ENCODE results near the gene DHX16. TPM values are rescaled to one million over a fixed set of nuclear protein-coding genes. Genes with fewer than 3 reads are reported as not detected.
A peak's percentile ranks its signal among the peaks of the same experiment; 100 is the strongest.

Gene DHX16
- total and polyA plus RNA-seq, 4 donors = 12.8 to 34.0 (median 23.7) TPM

DNA sequence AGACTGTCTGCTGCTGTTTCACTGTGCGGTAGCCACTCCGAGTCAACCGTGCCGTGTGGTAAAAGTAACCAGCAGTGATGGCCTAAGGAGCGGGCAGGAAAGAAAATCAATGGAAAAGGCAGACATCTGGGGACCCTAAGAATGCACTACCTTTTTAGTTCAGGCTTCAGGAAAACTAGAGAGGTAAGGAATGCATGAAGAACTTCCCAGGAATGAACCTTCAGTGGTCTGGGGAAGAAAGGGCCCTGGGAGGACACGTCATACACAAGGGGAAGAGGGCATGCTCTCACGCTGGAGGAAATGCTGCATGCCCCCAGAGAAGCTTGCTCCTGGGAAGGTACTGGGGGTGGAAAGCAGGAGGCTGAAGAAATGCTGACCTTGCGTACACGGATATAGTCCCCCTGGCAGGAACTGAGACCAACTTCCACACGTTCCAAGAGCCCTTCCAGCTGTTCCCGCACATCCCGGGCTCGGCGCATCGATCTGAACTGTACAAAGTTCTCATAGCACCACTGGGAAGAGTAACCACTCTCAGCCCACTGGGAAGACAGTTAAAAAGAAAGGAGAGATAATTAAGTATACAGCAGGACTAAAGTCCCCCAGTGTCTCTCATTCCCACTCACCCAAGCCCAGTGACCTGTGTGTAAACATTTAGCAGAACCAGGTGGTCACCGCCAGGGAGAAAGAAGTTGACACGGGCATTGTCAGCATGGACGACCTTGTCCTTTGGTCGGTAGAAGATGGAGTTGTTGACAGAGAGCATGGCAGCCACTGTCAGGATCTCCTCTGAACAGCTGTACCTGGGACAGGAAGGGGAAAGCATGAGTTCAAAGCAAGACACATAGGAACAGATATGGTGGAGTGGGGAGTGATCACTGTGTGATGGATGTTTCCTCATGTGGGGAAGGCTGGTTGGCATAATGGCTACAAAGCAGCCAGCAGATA lies 17.7 kb downstream of the DHX16 start:
- Histone ChIP-seq H3K27me3 (ENCODE audit: control insufficient read depth in 1 of 2, insufficient read depth in 2 of 2, low read length in 1 of 2) (no peaks in the 10 kb centered on the region), H3K9me3 (ENCODE audit: control insufficient read depth, low read length) (no peaks in the 10 kb centered on the region), H3K4me1 (ENCODE audit: control insufficient read depth in 1 of 2, insufficient read depth in 2 of 2, low read length in 2 of 2) (no peaks in the 10 kb centered on the region), H3K27ac (ENCODE audit: low read depth in 1 of 2, low read length in 2 of 2) (no peak overlapping the region), H3K36me3 (ENCODE audit: control insufficient read depth in 1 of 2, insufficient read depth in 2 of 2, low read length in 1 of 2) (peaks cover 2 to 10% of the 10 kb centered on the region in 2 donors), H3K4me3 (ENCODE audit: low read length in 2 of 2) (no peak overlapping the region)
- DNase-seq = no peak
- intact Hi-C loops (cut with DNase I) = no loop called here
- no peak for ATAC-seq (ENCODE audit: low FRiP score)
- 89 to 94% methylated on average over 19 of the region's 19 CpGs for WGBS, 2 donors

DNA sequence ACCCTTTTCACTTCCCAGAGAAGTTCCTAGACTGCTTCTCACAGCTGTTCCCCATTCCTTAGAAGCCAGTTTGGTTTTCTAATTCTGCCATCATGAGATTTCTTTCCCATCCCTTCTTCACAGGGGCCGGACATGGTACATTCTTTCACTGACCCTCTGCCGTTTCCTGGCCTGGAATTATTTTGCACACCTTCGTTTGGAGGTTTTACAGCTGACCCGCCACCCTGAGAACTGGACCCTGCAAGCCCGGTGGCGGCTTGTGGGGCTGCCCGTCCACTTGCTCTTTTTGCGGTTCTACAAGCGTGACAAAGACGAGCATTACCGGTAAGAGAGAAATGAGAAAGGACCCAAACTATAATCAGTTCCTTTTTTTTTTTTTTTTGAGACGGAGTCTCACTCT lies 21.7 kb downstream of the DHX16 start:
- peaks cover 0 to 2% of the 10 kb centered on the region in 2 donors for H3K36me3 ChIP-seq (ENCODE audit: control insufficient read depth in 1 of 2, insufficient read depth in 2 of 2, low read length in 1 of 2)
- intact Hi-C loops (cut with DNase I) = no loop called here
- no peak for ATAC-seq (ENCODE audit: low FRiP score)
- no peak overlapping the region for H3K27ac ChIP-seq (ENCODE audit: low read depth in 1 of 2, low read length in 2 of 2)
- H3K9me3 ChIP-seq (ENCODE audit: control insufficient read depth, low read length) = no peaks in the 10 kb centered on the region
- no peak for DNase-seq
- no peaks in the 10 kb centered on the region for H3K27me3 ChIP-seq (ENCODE audit: control insufficient read depth in 1 of 2, insufficient read depth in 2 of 2, low read length in 1 of 2)
- 87 to 91% methylated on average over 12 of the region's 12 CpGs for WGBS, 2 donors
- no peak overlapping the region for H3K4me3 ChIP-seq (ENCODE audit: low read length in 2 of 2)
- H3K4me1 ChIP-seq (ENCODE audit: control insufficient read depth in 1 of 2, insufficient read depth in 2 of 2, low read length in 2 of 2) = no peaks in the 10 kb centered on the region

DNA sequence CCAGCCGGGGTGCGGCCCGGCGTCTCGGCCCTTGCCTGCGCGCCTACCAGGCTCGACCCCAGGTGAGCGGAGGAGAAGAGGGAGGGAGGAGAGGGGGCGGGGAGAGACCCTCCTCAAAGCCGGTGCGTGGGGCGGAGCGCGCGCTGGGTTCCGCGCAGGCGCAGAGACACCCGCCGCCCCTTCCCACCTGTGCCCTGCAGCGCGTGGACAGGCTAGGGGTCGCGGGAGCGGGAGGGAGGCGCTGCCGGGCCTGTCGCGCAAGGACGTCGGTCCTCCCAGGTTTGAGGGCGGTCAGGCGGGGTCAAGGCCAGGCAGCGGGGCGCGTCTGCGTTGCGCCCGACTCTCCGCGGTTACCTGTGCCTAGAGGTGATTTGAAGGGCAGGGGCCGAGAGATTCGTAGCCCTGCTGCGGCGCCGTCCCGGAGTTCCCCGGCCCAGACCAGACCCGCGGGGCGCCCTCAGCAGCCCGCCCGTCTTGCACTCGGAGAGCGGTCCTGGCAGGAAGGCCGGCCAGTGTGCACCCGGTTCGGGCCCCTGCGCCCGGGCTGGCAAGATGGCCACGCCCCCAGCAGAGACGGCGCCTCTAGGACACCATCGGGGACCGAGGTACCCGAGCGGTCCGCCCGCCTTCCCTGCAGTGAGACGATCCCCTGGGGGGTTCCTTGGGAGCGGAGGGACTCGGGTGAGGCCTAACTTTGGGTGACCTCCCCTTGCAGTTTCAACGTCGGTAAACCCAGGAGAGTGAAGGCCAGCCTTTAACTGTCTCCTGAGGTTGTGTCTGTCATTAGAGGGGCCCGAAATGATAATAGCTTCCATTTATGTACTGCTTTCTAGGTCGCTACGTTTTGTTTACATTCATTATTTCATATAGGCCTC lies 25.3 kb downstream of the DHX16 start:
- Histone ChIP-seq H3K27me3 (ENCODE audit: control insufficient read depth in 1 of 2, insufficient read depth in 2 of 2, low read length in 1 of 2) (no peaks in the 10 kb centered on the region), H3K4me1 (ENCODE audit: control insufficient read depth in 1 of 2, insufficient read depth in 2 of 2, low read length in 2 of 2) (no peaks in the 10 kb centered on the region), H3K9me3 (ENCODE audit: control insufficient read depth, low read length) (no peaks in the 10 kb centered on the region), H3K27ac (ENCODE audit: low read depth in 1 of 2, low read length in 2 of 2) (peak overlapping the region; percentile 7 to 46), H3K36me3 (ENCODE audit: control insufficient read depth in 1 of 2, insufficient read depth in 2 of 2, low read length in 1 of 2) (no peaks in the 10 kb centered on the region), H3K4me3 (ENCODE audit: low read length in 2 of 2) (peak overlapping the region; percentile 63 to 88)
- WGBS, 2 donors = 1% methylated on average over 50 to 78 of the region's 78 CpGs
- peak; percentile 83 for ATAC-seq (ENCODE audit: low FRiP score)
- intact Hi-C loops (cut with DNase I) = no loop called here
- DNase-seq = peak; percentile 85 to 91

DNA sequence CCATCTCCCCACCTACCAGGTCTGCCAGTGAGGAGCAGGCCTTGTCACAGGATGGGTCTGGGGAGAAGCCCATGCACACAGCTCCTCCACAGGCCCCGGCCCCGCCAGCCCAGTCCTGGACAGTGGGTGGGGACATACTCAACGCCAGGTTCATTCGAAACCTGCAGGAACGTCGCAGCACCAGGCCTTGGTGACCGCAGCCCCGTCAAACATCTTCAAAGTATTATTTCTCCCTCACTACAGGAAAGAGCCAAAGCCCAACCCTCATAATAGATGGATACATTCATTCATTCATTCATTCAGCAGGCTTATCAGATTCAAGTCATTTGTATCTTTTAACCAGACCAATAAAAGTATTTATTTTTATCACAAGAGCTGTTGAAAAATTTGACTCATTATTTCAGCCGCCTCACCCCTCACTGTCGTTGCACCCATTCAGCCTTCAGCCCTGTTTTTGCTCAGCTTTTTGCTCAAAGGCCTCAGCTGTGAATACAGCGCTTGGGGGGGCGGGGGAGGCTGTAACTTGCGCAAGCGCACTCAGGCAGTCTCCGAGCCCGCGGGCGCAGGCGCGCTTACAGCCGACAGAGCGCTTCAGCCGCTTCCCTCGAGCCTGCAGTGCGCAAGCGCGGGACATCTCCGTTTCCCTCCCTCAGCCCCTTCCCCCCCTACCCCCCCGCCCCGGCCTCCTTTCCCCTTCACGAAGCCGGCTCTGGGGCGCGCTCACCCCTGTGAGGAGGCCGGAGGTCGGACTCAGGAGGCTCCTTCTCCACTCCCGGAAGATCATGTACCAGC lies 26.2 kb downstream of the DHX16 start, which contains the start of gene C6orf136:
C6orf136 (plus strand) TSS at position 684 of the 792 bp plus-strand sequence; CDS start at position 783, 99 bp downstream.
- H3K4me1 ChIP-seq (ENCODE audit: control insufficient read depth in 1 of 2, insufficient read depth in 2 of 2, low read length in 2 of 2) = no peaks in the 10 kb centered on the region
- 10 to 11% methylated on average over 29 to 37 of the region's 37 CpGs for WGBS, 2 donors
- H3K9me3 ChIP-seq (ENCODE audit: control insufficient read depth, low read length) = no peaks in the 10 kb centered on the region
- DNase-seq = peak; percentile 95 to 98
- peak; percentile 91 for ATAC-seq (ENCODE audit: low FRiP score)
- H3K27me3 ChIP-seq (ENCODE audit: control insufficient read depth in 1 of 2, insufficient read depth in 2 of 2, low read length in 1 of 2) = no peaks in the 10 kb centered on the region
- no peaks in the 10 kb centered on the region for H3K36me3 ChIP-seq (ENCODE audit: control insufficient read depth in 1 of 2, insufficient read depth in 2 of 2, low read length in 1 of 2)
- H3K4me3 ChIP-seq (ENCODE audit: low read length in 2 of 2) = peak within 1 kb of the TSS; percentile 63 to 88
- intact Hi-C loops (cut with DNase I) = no loop called here
- H3K27ac ChIP-seq (ENCODE audit: low read depth in 1 of 2, low read length in 2 of 2) = peak within 1 kb of the TSS; percentile 7 to 46

DNA sequence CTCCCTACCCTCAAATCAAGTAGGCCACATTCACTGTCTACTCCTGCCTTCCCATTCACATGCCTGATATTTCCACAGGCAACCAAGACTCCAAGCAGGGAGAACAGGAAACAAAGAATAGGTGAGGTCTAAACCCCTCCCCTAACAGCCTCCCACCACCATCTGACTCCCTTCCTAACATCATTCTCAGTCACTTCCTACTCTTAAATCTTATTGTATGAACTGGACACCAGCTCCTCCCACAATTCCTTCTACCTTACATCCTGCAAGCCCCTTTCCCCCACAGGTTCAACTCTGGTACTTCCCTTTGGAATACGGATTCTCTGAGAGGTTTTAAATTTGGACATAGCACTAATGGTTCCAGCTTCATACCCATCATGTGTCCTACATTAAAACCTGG lies 26.8 kb downstream of the DHX16 start:
- no peak for DNase-seq
- H3K4me3 ChIP-seq (ENCODE audit: low read length in 2 of 2) = no peak overlapping the region
- no peaks in the 10 kb centered on the region for H3K9me3 ChIP-seq (ENCODE audit: control insufficient read depth, low read length)
- no peaks in the 10 kb centered on the region for H3K4me1 ChIP-seq (ENCODE audit: control insufficient read depth in 1 of 2, insufficient read depth in 2 of 2, low read length in 2 of 2)
- H3K36me3 ChIP-seq (ENCODE audit: control insufficient read depth in 1 of 2, insufficient read depth in 2 of 2, low read length in 1 of 2) = no peaks in the 10 kb centered on the region
- H3K27ac ChIP-seq (ENCODE audit: low read depth in 1 of 2, low read length in 2 of 2) = no peak overlapping the region
- intact Hi-C loops (cut with DNase I) = no loop called here
- H3K27me3 ChIP-seq (ENCODE audit: control insufficient read depth in 1 of 2, insufficient read depth in 2 of 2, low read length in 1 of 2) = no peaks in the 10 kb centered on the region
- ATAC-seq (ENCODE audit: low FRiP score) = no peak
- WGBS, 2 donors = 70 to 79% methylated on average over 1 of the region's 1 CpG

DNA sequence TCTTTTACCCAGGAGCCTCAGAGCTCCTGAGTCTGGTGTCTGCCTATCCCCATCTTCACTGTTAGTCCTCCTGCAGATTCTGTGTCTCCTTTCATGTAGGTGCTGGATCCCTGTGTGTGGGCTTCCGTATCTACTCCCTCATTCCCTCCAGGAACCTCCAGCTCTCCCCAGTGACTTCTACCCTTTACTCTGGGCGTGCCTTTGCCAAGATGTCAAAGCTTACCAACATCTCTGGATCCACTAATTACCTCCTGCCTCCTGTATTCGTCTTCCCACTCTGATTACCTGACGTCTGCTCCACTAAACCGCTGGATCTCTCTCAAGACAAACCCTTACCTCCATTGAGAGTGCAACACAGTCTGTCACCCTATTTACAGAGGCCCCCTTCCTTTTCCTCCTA lies 28.0 kb downstream of the DHX16 start:
- H3K4me1 ChIP-seq (ENCODE audit: control insufficient read depth in 1 of 2, insufficient read depth in 2 of 2, low read length in 2 of 2) = no peaks in the 10 kb centered on the region
- no peak for ATAC-seq (ENCODE audit: low FRiP score)
- WGBS, 2 donors = 82 to 86% methylated on average over 5 of the region's 5 CpGs
- no peaks in the 10 kb centered on the region for H3K27me3 ChIP-seq (ENCODE audit: control insufficient read depth in 1 of 2, insufficient read depth in 2 of 2, low read length in 1 of 2)
- H3K4me3 ChIP-seq (ENCODE audit: low read length in 2 of 2) = no peak overlapping the region
- no peak overlapping the region for H3K27ac ChIP-seq (ENCODE audit: low read depth in 1 of 2, low read length in 2 of 2)
- DNase-seq = no peak
- intact Hi-C loops (cut with DNase I) = no loop called here
- no peaks in the 10 kb centered on the region for H3K9me3 ChIP-seq (ENCODE audit: control insufficient read depth, low read length)
- H3K36me3 ChIP-seq (ENCODE audit: control insufficient read depth in 1 of 2, insufficient read depth in 2 of 2, low read length in 1 of 2) = peaks cover 0 to 2% of the 10 kb centered on the region in 2 donors

DNA sequence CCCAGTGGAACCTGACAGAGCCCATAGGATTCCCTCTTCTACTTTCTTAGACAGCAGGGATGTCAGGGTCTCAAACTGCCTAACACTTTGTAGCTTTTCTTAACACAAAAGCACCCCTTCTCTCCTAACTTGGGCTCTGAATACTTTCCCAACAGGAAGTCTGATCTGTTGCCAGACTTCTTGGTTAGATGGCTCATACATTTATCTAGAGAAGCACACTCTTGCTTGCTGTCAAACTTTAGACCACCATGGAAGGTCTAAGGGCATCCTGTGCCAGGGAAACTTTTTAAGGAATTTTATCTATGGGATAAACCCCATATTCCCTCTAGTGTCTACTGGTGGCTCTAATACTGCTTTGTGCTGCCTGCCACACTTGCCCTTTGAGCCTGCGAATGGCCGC lies 29.1 kb downstream of the DHX16 start:
- Histone ChIP-seq H3K27me3 (ENCODE audit: control insufficient read depth in 1 of 2, insufficient read depth in 2 of 2, low read length in 1 of 2) (no peaks in the 10 kb centered on the region), H3K4me1 (ENCODE audit: control insufficient read depth in 1 of 2, insufficient read depth in 2 of 2, low read length in 2 of 2) (no peaks in the 10 kb centered on the region), H3K36me3 (ENCODE audit: control insufficient read depth in 1 of 2, insufficient read depth in 2 of 2, low read length in 1 of 2) (peaks cover 0 to 2% of the 10 kb centered on the region in 2 donors), H3K9me3 (ENCODE audit: control insufficient read depth, low read length) (no peaks in the 10 kb centered on the region), H3K4me3 (ENCODE audit: low read length in 2 of 2) (no peak overlapping the region), H3K27ac (ENCODE audit: low read depth in 1 of 2, low read length in 2 of 2) (no peak overlapping the region)
- intact Hi-C loops (cut with DNase I) = no loop called here
- no peak for DNase-seq
- no peak for ATAC-seq (ENCODE audit: low FRiP score)
- 93 to 95% methylated on average over 2 of the region's 2 CpGs for WGBS, 2 donors

DNA sequence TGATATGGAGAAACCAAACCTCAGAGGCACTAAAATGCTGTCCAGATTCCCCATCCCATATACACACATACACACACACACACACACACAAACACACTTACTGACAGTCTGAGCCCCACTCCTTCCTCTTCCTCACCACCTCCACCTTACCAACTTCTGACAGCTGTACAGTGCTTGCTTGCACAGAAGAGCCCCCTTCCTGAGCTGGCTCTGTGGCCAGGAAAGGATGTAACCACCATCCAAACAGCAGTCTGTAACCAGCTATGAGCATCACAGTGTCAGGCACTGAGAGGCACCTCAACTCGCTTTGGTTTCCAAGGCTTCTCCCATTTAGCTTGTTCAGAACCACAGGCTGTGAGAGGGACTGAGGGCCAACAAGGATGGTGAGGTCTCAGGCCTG lies 31.8 kb downstream of the DHX16 start:
- no peaks in the 10 kb centered on the region for H3K9me3 ChIP-seq (ENCODE audit: control insufficient read depth, low read length)
- H3K27me3 ChIP-seq (ENCODE audit: control insufficient read depth in 1 of 2, insufficient read depth in 2 of 2, low read length in 1 of 2) = no peaks in the 10 kb centered on the region
- 91 to 94% methylated on average over 1 of the region's 1 CpG for WGBS, 2 donors
- no peak overlapping the region for H3K27ac ChIP-seq (ENCODE audit: low read depth in 1 of 2, low read length in 2 of 2)
- no peaks in the 10 kb centered on the region for H3K4me1 ChIP-seq (ENCODE audit: control insufficient read depth in 1 of 2, insufficient read depth in 2 of 2, low read length in 2 of 2)
- H3K36me3 ChIP-seq (ENCODE audit: control insufficient read depth in 1 of 2, insufficient read depth in 2 of 2, low read length in 1 of 2) = peaks cover 0 to 2% of the 10 kb centered on the region in 2 donors
- DNase-seq = no peak
- no peak overlapping the region for H3K4me3 ChIP-seq (ENCODE audit: low read length in 2 of 2)
- no peak for ATAC-seq (ENCODE audit: low FRiP score)
- intact Hi-C loops (cut with DNase I) = no loop called here

Data from aorta (tissue), 5 donors.